Neural progenitor cell (in vitro differentiated cells): Measurements from ENCODE around the gene MYO9B. TPM values are rescaled to one million over a fixed set of nuclear protein-coding genes. Genes with fewer than 3 reads are reported as not detected.

Experiments used
- DNase-seq: peaks from one replicate; pipeline ENCODE4 v3.0.0-alpha.2; 2016; ENCODE audit warnings: low spot score
- H2AFZ ChIP-seq: fragments of 200-600 bp; sonication (generic); replicated peaks from 2 replicates; pipeline ENCODE4 v1.6.1; 2016; ENCODE audit warnings: antibody characterized with exemption
- H3F3A ChIP-seq: fragments of 200-600 bp; sonication (generic); 2 replicates; pipeline ENCODE4 v1.6.1; 2016; ENCODE audit warnings: antibody characterized with exemption, low read depth
- H3K27ac ChIP-seq: fragments of 200-600 bp; sonication (generic); 2 replicates; pipeline ENCODE4 v1.5.1; 2016; ENCODE audit warnings: mild to moderate bottlenecking
- H3K27me3 ChIP-seq: fragments of 200-600 bp; sonication (generic); 2 replicates; pipeline ENCODE4 v1.6.1; 2016; ENCODE audit warnings: mild to moderate bottlenecking, moderate library complexity
- H3K36me3 ChIP-seq: fragments of 200-600 bp; sonication (generic); 2 replicates; pipeline ENCODE4 v1.5.1; 2016
- H3K4me1 ChIP-seq: fragments of 200-600 bp; sonication (generic); 2 replicates; pipeline ENCODE4 v1.6.1; 2016; ENCODE audit warnings: mixed run types
- H3K4me2 ChIP-seq: fragments of 200-600 bp; sonication (generic); 2 replicates; pipeline ENCODE4 v1.6.1; 2016
- H3K4me3 ChIP-seq: fragments of 200-600 bp; sonication (generic); 2 replicates; pipeline ENCODE4 v1.5.1; 2016
- H3K79me2 ChIP-seq: fragments of 200-600 bp; sonication (generic); 2 replicates; pipeline ENCODE4 v1.6.1; 2016; ENCODE audit warnings: low read depth
- H3K9ac ChIP-seq: fragments of 200-600 bp; sonication (generic); 2 replicates; pipeline ENCODE4 v1.6.1; 2016
- H3K9me3 ChIP-seq: fragments of 200-600 bp; sonication (generic); 2 replicates; pipeline ENCODE4 v1.5.1; 2016; ENCODE audit warnings: low read depth
- H4K20me1 ChIP-seq: fragments of 200-600 bp; sonication (generic); 2 replicates; pipeline ENCODE4 v1.6.1; 2016; ENCODE audit warnings: low read depth
- H3K27ac Mint-ChIP-seq: 3 replicates; pipeline ENCODE4 v1.8.0; 2021; ENCODE audit warnings: mixed read lengths
- H3K27me3 Mint-ChIP-seq: 2 replicates; pipeline ENCODE4 v1.8.0; 2022; ENCODE audit warnings: low read depth, mild to moderate bottlenecking, inconsistent platforms, moderate library complexity, mixed read lengths; ENCODE audit not compliant: insufficient read depth
- H3K36me3 Mint-ChIP-seq: 3 replicates; pipeline ENCODE4 v1.8.0; 2021; ENCODE audit warnings: mixed read lengths
- H3K4me1 Mint-ChIP-seq: 3 replicates; pipeline ENCODE4 v1.8.0; 2021; ENCODE audit warnings: mixed read lengths
- H3K4me3 Mint-ChIP-seq: 3 replicates; pipeline ENCODE4 v1.8.0; 2021; ENCODE audit warnings: mild to moderate bottlenecking, moderate library complexity, mixed read lengths
- H3K9me3 Mint-ChIP-seq: 3 replicates; pipeline ENCODE4 v1.8.0; 2020; ENCODE audit warnings: mixed read lengths
- CTCF ChIP-seq: fragments of 200-600 bp; sonication (generic); IDR thresholded peaks from 2 replicates; pipeline ENCODE4 v1.5.1; 2017; ENCODE audit warnings: antibody characterized with exemption, mild to moderate bottlenecking
- EZH2 ChIP-seq: fragments of 200-600 bp; sonication (generic); IDR thresholded peaks from 2 replicates; pipeline ENCODE4 v1.6.1; 2017; ENCODE audit warnings: antibody characterized with exemption, mild to moderate bottlenecking, moderate library complexity
- EZH2phosphoT487 ChIP-seq: fragments of 200-600 bp; sonication (generic); IDR thresholded peaks from 2 replicates; pipeline ENCODE4 v1.6.1; 2017; ENCODE audit warnings: antibody characterized with exemption
- total RNA-seq: library from RNA; depleted of rRNA; stranded (reverse); fragments of >200 nt; gene quantifications from 2 replicates; pipeline ENCODE4 v1.2.3, GENCODE V29; 2015; ENCODE audit warnings: low replicate concordance

Gene MYO9B
- total RNA-seq, 1 donor from 2014 or later, result 38.5 TPM

DNA sequence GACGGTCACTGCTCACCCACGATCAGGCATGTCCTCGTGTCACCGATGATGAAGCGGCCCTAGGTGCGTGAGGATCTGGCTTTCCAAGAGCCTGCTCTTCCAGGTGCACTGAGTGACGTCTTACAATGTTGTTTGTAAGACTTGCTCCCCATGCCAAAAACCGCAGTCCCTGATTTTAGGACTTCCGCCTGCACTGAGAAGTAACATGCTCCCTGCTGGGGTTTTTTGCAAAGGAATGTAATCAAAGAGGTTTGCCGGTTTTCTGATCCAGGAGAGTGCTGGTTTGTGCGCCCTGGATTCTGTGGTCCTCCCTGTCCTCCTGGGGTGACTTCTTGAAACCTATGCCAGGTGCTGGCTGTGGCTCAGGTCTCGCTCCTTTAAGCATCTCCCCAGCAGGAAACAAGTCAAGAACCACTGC is 38.8 kb downstream of the MYO9B start:
- Histone ChIP-seq H3K9me3 (no peaks in the 10 kb centered on the region), H3K36me3 (no peaks in the 10 kb centered on the region), H3F3A (peaks cover 6% of the 10 kb centered on the region), H4K20me1 (peaks cover 38% of the 10 kb centered on the region), H3K9ac (no peak overlapping the region), H2AFZ (no peak overlapping the region), H3K4me3 (no peak overlapping the region), H3K27me3 (no peaks in the 10 kb centered on the region), H3K27ac (no peak overlapping the region), H3K4me1 (peaks cover 9% of the 10 kb centered on the region), H3K79me2 (no peaks in the 10 kb centered on the region), H3K4me2 (peak overlapping the region; percentile 14)
- DNase-seq, result peak; percentile 30
- peaks cover 2% of the 10 kb centered on the region for H3K27me3 Mint-ChIP-seq
- H3K4me1 Mint-ChIP-seq, result peaks cover 17% of the 10 kb centered on the region
- H3K27ac Mint-ChIP-seq, result no peak overlapping the region
- H3K4me3 Mint-ChIP-seq, result no peak overlapping the region
- H3K36me3 Mint-ChIP-seq, result peaks cover 14% of the 10 kb centered on the region
- no peak for TF ChIP-seq EZH2phosphoT487
- no peak for TF ChIP-seq CTCF
- TF ChIP-seq EZH2, result no peak
- no peaks in the 10 kb centered on the region for H3K9me3 Mint-ChIP-seq

DNA sequence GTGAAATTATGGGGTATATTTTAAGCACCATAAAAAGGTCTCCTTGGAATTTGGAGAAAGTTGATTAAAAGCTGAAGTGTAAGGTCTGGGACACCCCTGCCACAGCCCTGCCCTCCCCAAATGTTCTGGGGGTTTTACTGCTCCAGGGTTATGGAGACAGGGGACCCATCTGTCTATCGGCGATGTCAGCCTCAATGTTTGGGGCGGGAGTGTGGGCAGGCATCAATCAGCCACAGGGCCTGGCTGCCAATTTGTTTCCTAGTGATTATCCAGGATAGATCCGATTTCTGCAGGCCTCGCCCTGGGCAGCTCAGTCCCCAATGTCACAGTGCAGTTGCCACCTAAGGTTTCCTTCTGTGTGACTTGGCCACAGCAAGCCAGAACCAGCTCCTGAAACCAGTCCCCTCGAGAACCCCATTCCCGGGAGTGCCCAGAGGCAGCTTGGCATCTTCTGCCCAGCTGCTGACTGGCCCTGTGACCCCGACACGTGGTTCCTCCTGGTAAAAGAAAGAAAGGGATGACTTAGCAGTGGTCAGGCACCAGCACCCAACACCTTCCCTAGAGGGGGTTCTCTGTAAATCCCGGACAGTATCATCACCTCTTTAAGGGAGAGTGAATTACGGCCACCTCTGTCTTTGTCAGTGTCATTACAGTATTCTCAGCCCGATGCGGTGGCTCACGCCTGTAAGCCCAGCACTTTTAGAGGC is 41.6 kb downstream of the MYO9B start:
- Mint-ChIP-seq H3K27ac (peak overlapping the region; percentile 78), H3K27me3 (no peaks in the 10 kb centered on the region), H3K4me1 (peaks cover 17% of the 10 kb centered on the region), H3K36me3 (peaks cover 11% of the 10 kb centered on the region), H3K9me3 (no peaks in the 10 kb centered on the region), H3K4me3 (no peak overlapping the region)
- Histone ChIP-seq H3K36me3 (no peaks in the 10 kb centered on the region), H3K9ac (no peak overlapping the region), H4K20me1 (peaks cover 36% of the 10 kb centered on the region), H3K27ac (no peak overlapping the region), H3K4me1 (peaks cover 9% of the 10 kb centered on the region), H3K27me3 (no peaks in the 10 kb centered on the region), H3F3A (peaks cover 6% of the 10 kb centered on the region), H3K9me3 (no peaks in the 10 kb centered on the region), H3K4me3 (no peak overlapping the region), H2AFZ (no peak overlapping the region), H3K4me2 (no peak overlapping the region), H3K79me2 (no peaks in the 10 kb centered on the region)
- TF ChIP-seq EZH2 (no peak), CTCF (no peak), EZH2phosphoT487 (no peak)
- DNase-seq, result no peak

- no peaks in the 10 kb centered on the region for H3K9me3 Mint-ChIP-seq
- H3K4me2 ChIP-seq, result no peak overlapping the region
- no peak overlapping the region for H3K4me3 Mint-ChIP-seq
- TF ChIP-seq CTCF, result no peak
- TF ChIP-seq EZH2phosphoT487, result no peak
- no peak for TF ChIP-seq EZH2
- peaks cover 26% of the 10 kb centered on the region for H4K20me1 ChIP-seq
- no peak overlapping the region for H2AFZ ChIP-seq
- H3K9me3 ChIP-seq, result no peaks in the 10 kb centered on the region
- peaks cover 8% of the 10 kb centered on the region for H3K36me3 Mint-ChIP-seq
- H3K27me3 Mint-ChIP-seq, result no peaks in the 10 kb centered on the region
- H3F3A ChIP-seq, result peaks cover 6% of the 10 kb centered on the region
- H3K4me1 Mint-ChIP-seq, result peaks cover 12% of the 10 kb centered on the region
- no peak overlapping the region for H3K27ac ChIP-seq
- H3K79me2 ChIP-seq, result no peaks in the 10 kb centered on the region
- no peak overlapping the region for H3K27ac Mint-ChIP-seq
- no peak overlapping the region for H3K4me3 ChIP-seq
- H3K4me1 ChIP-seq, result peaks cover 7% of the 10 kb centered on the region
- DNase-seq, result no peak
- H3K36me3 ChIP-seq, result no peaks in the 10 kb centered on the region
- H3K9ac ChIP-seq, result no peak overlapping the region
- no peaks in the 10 kb centered on the region for H3K27me3 ChIP-seq
Measured at GRCh38 chr19:17118957-17119356, 43.4 kb downstream of the MYO9B start.
